HG02852 (cell line): ENCODE measurements around the gene TRIM64C.
"Not testable (repeated sequence)": the region's sequence is repeated elsewhere in the genome, so short reads cannot be mapped to it uniquely, and the experiment has no call there.

Experiments
- ATAC-seq: cut with Tn5 transposase; IDR thresholded peaks from one replicate; pipeline ENCODE4 v1.9.1; 2021; ENCODE audit warnings: mild to moderate bottlenecking, moderate library complexity; ENCODE audit not compliant: unreplicated experiment

TRIM64C gene

GRCh38 chr11:49059012-49059411 is at the start of gene TRIM64C:
TRIM64C (minus strand) TSS chr11:49059112; CDS start chr11:49059112, 0 bp downstream.
- not testable (repeated sequence) for ATAC-seq

GRCh38 chr11:49102356-49102755 is 43.4 kb upstream of the TRIM64C start:
- not testable (repeated sequence) for ATAC-seq

GRCh38 chr11:49069897-49070296 is 11.0 kb upstream of the TRIM64C start:
- ATAC-seq = not testable (repeated sequence)

GRCh38 chr11:49049821-49050220 is 9.1 kb downstream of the TRIM64C start:
- ATAC-seq = not testable (repeated sequence)

GRCh38 chr11:49048229-49048628 is 10.7 kb downstream of the TRIM64C start:
- not testable (repeated sequence) for ATAC-seq

GRCh38 chr11:49028523-49028922 is 30.4 kb downstream of the TRIM64C start, which contains the start of gene TRIM49B:
TRIM49B (plus strand) TSS chr11:49028823; CDS start chr11:49031600, 2,777 bp downstream.
- not testable (repeated sequence) for ATAC-seq
